ENCODE results near the gene LRRC74A.
A peak's percentile ranks its signal among the peaks of the same experiment; 100 is the strongest.

- TF ChIP-seq, protein P1, sequence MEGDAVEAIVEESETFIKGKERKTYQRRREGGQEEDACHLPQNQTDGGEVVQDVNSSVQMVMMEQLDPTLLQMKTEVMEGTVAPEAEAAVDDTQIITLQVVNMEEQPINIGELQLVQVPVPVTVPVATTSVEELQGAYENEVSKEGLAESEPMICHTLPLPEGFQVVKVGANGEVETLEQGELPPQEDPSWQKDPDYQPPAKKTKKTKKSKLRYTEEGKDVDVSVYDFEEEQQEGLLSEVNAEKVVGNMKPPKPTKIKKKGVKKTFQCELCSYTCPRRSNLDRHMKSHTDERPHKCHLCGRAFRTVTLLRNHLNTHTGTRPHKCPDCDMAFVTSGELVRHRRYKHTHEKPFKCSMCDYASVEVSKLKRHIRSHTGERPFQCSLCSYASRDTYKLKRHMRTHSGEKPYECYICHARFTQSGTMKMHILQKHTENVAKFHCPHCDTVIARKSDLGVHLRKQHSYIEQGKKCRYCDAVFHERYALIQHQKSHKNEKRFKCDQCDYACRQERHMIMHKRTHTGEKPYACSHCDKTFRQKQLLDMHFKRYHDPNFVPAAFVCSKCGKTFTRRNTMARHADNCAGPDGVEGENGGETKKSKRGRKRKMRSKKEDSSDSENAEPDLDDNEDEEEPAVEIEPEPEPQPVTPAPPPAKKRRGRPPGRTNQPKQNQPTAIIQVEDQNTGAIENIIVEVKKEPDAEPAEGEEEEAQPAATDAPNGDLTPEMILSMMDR (IDR thresholded peaks at IDR 0.05), result peak in 1 of 3 donors; percentile 68
- no peak for TF ChIP-seq POLR2A (IDR thresholded peaks at IDR 0.05)
Measured at GRCh38 chr14:76917158-76917596, 91.0 kb downstream of the LRRC74A start.

Measured in lower leg skin (tissue), 3 donors.